ENCODE results near the gene RBM33. TPM values are rescaled to one million over a fixed set of nuclear protein-coding genes. Genes with fewer than 3 reads are reported as not detected.

The RBM33 gene
- total and polyA plus RNA-seq, 2 of the 4 experiments (the other 2 are of a cell fraction): 7.3 to 10.8 TPM

GRCh38 chr7:155755026-155755425 lies 110.6 kb downstream of the RBM33 start:
- no peak overlapping the region for H3K56ac ChIP-seq (ENCODE audit: extremely low read depth, insufficient read depth, low read length)
- H3K4ac ChIP-seq (ENCODE audit: low read depth, low read length): no peak overlapping the region
- H4K8ac ChIP-seq (ENCODE audit: low read depth in 2 of 2, low read length in 2 of 2): no peak overlapping the region
- no peak overlapping the region for H3K4me2 ChIP-seq (ENCODE audit: low read depth, low read length)
- no peaks in the 10 kb centered on the region for H3K27me3 ChIP-seq (ENCODE audit: control insufficient read depth, insufficient read depth, low read length)
- H3K9ac ChIP-seq (ENCODE audit: low read depth, low read length): no peak overlapping the region
- H2BK15ac ChIP-seq (ENCODE audit: low read depth, low read length): no peak overlapping the region
- TF ChIP-seq NFE2L2 (IDR thresholded peaks at IDR 0.05; ENCODE audit: low read depth, low read length) (no peak), BHLHE40 (IDR thresholded peaks at IDR 0.05; ENCODE audit: low read depth, low read length) (no peak), ELK1 (IDR thresholded peaks at IDR 0.05; ENCODE audit: borderline replicate concordance, low read depth, low read length) (no peak), RFX5 (IDR thresholded peaks at IDR 0.05; ENCODE audit: low read depth, low read length) (no peak), CEBPB (IDR thresholded peaks at IDR 0.05; ENCODE audit: low read depth, low read length) (no peak), MAZ (IDR thresholded peaks at IDR 0.05; ENCODE audit: borderline replicate concordance, low read depth, low read length) (no peak), CTCF (conservative IDR thresholded peaks at IDR 0.05; ENCODE audit: low read depth, low read length) (no peak), MXI1 (IDR thresholded peaks at IDR 0.05; ENCODE audit: borderline replicate concordance, low read depth, low read length) (no peak), RCOR1 (IDR thresholded peaks at IDR 0.05; ENCODE audit: insufficient replicate concordance, low read length) (no peak), FOS (IDR thresholded peaks at IDR 0.05; ENCODE audit: low read depth, low read length) (no peak), RAD21 (IDR thresholded peaks at IDR 0.05; ENCODE audit: low read length) (no peak), CHD1 (IDR thresholded peaks at IDR 0.05; ENCODE audit: low read depth, low read length) (no peak), SMC3 (IDR thresholded peaks at IDR 0.05; ENCODE audit: low read depth, low read length) (no peak)
- TF ChIP-seq, protein P1, sequence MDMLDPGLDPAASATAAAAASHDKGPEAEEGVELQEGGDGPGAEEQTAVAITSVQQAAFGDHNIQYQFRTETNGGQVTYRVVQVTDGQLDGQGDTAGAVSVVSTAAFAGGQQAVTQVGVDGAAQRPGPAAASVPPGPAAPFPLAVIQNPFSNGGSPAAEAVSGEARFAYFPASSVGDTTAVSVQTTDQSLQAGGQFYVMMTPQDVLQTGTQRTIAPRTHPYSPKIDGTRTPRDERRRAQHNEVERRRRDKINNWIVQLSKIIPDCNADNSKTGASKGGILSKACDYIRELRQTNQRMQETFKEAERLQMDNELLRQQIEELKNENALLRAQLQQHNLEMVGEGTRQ (IDR thresholded peaks at IDR 0.05; ENCODE audit: low read depth, low read length): no peak
- no peak overlapping the region for H2AK5ac ChIP-seq (ENCODE audit: low read depth, low read length)
- ChIA-PET POLR2A (ENCODE audit: unreplicated experiment) (no interaction called here), CTCF (no interaction called here)
- WGBS, 2 experiments (ENCODE audit: extremely low coverage in 2 of 2, insufficient read length in 1 of 2): no CpG with 5 or more reads among the region's 3 CpGs
- no peak overlapping the region for H4K5ac ChIP-seq (ENCODE audit: low read depth, low read length)
- H3K4me3 ChIP-seq (ENCODE audit: insufficient read depth, low read depth, low read length): no peak overlapping the region
- no TSS peak for BruUV-seq (replicated peaks)
- no peak overlapping the region for H2AFZ ChIP-seq (replicated peaks; ENCODE audit: low read length, poor library complexity)
- H2BK5ac ChIP-seq (ENCODE audit: low read depth, low read length, poor library complexity, severe bottlenecking): no peak overlapping the region
- no peak overlapping the region for H4K91ac ChIP-seq (ENCODE audit: insufficient read depth, low read depth, low read length)
- H2BK20ac ChIP-seq (ENCODE audit: low read depth, low read length): no peak overlapping the region
- H3K23ac ChIP-seq (ENCODE audit: low read depth, low read length): no peak overlapping the region
- H3K9me3 ChIP-seq (ENCODE audit: control insufficient read depth, insufficient read depth, low read length): no peaks in the 10 kb centered on the region
- peaks cover 8% of the 10 kb centered on the region; the same call in 1 of the 2 replicates for H3K36me3 ChIP-seq (ENCODE audit: control insufficient read depth, insufficient read depth, low read length)
- DNase-seq: no peak
- peaks cover 12% of the 10 kb centered on the region; the same call in 1 of the 2 replicates for H3K9me1 ChIP-seq (ENCODE audit: insufficient read depth, low read length)
- H3K14ac ChIP-seq (replicated peaks; ENCODE audit: low read depth, low read length): no peak overlapping the region
- H2BK120ac ChIP-seq (ENCODE audit: low read depth, low read length): no peak overlapping the region
- 0 out of 2 replicates have a peak, but pooled peaks cover 2% of the 10 kb centered on the region for H3K4me1 ChIP-seq (ENCODE audit: control insufficient read depth, insufficient read depth, low read length)
- dilution Hi-C loops (cut with HindIII; ENCODE audit: low sequenced_read_pairs, unreplicated experiment): no loop called here
- H3K27ac ChIP-seq (ENCODE audit: insufficient read depth, low read length): no peak overlapping the region
- intact Hi-C loops (cut with micrococcal nuclease): no loop called here
- H3K18ac ChIP-seq (ENCODE audit: low read depth, low read length): no peak overlapping the region
- no peak overlapping the region for H2AK9ac ChIP-seq (replicated peaks; ENCODE audit: low read depth, low read length, poor library complexity)
- H4K20me1 ChIP-seq (ENCODE audit: insufficient read depth, low read length): peaks cover 36% of the 10 kb centered on the region
- peaks cover 23 to 59% of the 10 kb centered on the region in 2 experiments for H3K79me1 ChIP-seq (ENCODE audit: low read depth in 1 of 2, low read length in 2 of 2)
- in situ Hi-C loops (cut with MboI; ENCODE audit: low sequenced_read_pairs): loop anchor here (10.0 to 25.0 kb wide), 2 partner anchors 150 to 368 kb away; no protein-coding TSS in a partner anchor
- ATAC-seq (ENCODE audit: low read depth): no peak
